HG03439 (cell line): ENCODE data around the gene GALNT2.

ENCODE experiments used
- ATAC-seq: cut with Tn5 transposase; IDR thresholded peaks from one replicate; pipeline ENCODE4 v1.9.1; 2021; ENCODE audit warnings: mild to moderate bottlenecking, moderate library complexity; ENCODE audit not compliant: unreplicated experiment

GALNT2 gene

DNA sequence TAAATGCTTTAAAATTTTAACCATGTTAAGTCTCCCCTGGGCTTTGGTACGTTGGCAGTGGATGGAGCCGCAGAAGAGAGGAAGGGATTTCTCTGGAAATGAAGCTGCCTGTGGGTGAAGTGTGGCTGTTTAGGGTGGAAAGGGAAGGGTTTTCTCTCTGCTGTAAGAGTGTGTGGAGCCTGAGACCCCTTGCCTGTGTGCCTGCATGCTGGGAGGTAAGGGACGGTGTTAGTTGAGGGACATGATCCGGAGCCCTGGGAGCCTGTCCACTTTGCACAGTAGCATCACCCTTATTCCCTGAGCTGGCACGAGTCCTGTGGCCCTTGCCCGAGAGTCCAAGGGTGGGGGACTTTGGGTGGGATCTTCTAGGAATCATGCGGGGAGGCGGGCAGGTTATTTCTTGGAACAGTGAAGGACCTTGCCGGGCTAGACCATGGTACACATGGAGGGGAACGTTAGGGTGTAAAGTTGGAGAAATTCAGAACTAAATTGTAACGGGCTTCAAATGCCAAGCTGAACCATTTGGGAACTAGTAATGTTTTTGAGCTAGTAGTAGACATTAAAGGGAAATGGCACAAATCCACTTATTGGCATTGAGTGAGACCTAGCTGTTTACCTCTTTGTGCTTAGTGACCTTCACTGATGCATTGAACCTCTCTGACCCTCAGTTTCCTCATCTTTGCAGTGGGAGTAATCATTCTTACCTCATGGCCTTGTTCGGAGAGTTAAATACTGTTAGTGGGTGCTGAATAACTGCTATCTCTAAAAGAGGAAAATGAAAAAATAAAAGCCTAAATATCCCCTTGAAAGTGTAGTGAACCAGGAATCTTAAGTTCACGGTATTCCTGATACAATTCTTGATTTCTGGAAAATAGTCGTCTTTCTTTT lies 3.5 kb downstream of the GALNT2 start:
- no peak for ATAC-seq

DNA sequence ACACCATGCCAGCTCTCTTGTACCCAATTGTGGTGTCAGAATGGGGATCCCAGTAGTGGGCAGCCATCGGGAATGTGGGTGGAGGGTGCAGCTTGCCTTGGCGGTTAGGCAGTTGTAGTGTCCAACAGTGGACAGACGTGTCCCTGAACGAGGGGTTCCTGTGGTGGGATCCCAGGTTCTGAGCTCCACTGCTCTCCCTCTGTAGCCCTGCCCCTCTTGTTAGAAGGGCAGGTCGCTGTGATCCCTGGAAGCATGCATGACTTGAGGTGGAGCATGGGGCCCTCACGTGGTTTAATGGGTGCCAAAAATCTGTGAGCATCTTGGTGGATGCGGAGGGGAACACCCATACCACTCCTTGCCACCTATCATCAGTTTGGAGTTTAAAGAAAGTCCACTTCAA lies 4.3 kb downstream of the GALNT2 start:
- no peak for ATAC-seq

DNA sequence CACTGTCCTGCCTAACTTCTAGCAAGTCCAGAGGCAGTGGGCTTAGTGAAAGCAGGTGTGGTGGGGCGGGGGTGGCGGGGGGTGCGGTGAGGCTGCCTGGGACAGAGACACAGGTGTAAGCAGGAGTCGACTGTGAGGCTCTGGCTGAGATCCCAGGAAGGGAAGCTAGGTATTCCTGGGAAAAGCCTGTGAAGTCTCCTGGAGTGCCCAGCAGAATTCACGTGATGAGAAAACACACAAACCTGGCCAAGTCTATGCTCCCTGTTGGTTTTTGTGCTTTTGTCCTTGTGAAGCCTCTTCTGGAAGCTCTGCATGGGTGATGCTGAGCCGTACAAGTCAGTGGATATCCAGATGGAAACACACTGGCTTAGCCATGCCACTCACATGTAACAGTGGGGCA lies 5.3 kb downstream of the GALNT2 start:
- no peak for ATAC-seq

DNA sequence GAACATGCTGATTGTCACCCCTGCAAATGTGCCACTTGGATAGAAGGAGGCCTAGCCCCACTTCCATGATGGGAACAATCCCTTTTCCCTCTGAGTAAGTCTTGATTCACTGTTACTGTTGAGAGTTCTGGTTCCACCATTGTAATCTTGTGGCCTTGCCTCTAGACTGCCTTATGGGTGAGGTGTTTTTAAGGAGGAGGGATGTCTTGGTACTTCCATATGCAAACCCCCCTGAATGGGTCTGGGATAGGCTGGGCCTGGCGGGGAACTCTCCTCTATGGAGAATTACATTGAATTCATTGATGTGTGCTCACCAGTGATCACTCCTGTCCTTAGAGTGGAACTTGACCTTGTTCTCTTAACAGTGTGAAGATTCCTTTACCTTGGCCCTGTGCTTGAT lies 5.8 kb downstream of the GALNT2 start:
- ATAC-seq, result no peak

DNA sequence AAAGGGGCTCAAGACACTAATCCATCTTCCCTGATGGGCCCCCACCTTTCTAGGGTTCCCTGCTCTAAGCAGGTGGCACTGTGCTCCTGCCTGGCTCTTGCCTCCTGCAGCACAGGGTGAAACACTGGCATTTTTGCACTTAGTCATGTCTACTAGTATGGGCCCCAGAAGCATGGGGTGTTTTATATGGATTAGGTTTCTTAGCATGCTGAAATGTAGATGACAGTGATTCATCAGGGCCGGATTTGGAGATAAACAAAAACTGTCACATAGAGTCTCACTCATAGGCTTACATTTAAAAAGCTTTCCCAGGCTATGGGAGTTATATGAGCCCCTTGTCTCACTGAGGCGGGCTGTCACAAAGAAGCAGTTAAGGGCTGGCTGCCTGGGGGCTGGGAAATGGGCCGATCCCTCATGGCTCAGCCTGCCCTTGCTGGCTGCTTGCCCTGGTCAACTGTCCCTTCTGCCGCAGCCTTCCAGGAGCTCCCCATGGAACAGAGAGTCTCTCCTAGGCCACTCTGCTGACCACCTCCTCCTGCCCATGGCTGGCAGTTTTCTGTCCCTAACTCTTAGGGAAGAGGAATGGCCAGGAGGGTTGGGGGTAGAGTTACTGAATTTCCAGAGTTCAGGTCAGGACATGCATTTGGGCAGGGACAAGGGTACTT lies 6.5 kb downstream of the GALNT2 start:
- ATAC-seq, result no peak

DNA sequence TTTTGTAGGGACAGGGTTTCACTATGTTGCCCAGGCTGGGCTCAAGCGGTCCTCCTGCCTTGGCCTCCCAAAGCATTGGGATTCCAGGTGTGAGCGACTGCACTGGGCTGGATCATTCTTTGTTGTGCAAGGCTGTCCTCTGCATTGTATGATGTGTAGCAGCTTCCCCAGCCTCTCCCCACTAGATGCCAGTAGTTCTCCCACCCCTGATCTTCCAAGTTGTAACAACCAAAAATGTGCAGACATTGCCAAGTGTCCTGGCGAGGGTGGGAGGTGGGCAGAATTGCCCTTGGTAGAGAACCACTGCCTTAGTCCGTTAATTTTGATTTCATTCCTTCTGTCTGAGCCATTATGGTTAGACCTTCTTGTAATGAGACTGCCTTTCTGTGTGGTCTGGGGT lies 7.2 kb downstream of the GALNT2 start:
- ATAC-seq, result no peak

DNA sequence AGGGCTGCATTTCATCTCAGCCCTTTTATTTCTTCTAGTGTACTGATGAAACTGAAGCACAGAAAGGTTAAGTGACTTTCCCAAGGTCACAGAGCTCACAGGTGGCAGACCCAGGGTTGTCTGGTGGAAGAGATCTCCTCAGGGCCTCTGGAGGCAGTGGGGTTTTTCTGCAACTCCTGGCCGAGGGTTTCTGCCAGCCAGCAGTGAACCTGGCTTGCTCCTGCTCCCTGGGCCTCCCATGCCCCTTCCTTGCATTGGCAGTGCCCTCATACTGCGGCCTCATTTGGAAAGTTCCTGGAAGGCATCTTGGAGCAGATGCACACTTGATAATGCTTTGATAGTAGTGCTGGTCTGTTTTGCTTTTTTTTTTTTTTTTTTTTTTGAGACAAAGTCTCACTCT lies 7.7 kb downstream of the GALNT2 start:
- no peak for ATAC-seq

DNA sequence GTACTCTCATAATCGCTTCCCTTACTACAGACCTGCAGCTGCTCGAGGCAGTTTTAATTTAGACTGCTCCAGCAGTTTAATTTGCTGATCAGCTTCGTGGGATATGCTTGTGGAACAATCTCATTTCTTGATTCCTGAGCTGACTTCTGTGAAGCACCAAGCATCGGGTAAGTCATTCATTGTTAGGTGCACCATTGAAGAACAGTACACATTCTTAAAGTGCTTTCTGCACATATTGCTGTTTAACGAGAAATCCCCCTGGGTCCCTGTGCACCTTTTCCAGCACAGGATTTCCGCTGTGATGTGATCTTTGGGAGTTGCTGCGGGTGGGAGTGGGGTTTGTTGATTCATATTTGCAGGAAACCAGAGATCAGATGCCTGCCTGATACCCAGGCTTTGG lies 9.1 kb downstream of the GALNT2 start:
- no peak for ATAC-seq

DNA sequence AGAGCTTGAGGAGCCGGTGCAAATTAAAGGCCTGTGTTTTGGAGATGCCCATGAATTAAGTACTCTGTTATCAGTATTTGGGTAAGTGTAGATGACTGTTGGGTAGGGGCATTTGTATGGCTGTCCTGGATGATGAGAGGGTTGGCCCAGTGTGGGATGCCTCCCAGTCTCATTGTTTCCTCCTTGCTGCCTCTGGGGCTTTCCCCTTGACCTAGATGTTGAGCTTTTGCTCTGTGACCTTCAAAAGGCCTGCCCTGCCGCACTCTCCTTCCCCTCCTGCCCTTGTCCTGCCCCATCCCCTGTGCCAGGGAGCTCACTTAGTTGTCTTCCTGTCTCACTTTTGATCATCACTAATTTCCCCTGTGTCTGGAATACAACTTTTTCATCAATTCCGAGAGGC lies 10.0 kb downstream of the GALNT2 start:
- no peak for ATAC-seq

DNA sequence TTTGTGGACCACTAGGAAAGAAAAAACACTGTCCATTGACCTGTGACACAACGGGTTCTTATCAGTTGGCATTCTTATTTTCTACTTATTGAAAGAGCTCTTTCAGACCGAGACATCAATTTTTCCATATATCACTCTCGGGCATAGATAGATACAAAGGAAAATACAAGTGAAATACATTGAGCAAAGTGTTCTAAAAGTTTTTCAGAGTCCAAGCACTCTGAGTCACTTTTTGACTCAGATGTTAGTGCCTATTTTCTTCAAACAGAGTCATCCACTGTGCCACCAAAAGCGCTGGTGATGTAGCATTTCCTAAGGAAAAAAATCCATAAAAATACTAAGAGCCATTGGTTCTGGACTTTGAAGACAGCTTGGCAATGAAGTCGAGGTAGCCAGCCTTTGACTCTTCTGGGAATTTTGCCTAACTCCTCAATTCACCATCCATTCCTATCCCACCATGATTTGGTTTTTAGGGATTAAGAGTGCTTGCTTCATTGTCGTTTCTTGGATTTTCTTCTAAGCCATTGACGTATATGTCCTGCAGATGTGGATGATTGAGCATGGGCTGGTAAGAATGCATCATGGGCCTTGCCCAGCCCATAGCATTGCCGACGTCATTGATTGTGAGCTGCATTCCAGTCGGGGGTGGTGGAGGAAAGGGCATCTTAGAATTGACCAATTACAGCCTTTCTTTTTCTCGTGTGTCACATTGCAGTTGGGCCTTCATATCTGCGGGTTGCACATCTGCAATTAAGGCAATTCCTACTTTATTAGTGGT lies 10.6 kb downstream of the GALNT2 start:
- no peak for ATAC-seq

DNA sequence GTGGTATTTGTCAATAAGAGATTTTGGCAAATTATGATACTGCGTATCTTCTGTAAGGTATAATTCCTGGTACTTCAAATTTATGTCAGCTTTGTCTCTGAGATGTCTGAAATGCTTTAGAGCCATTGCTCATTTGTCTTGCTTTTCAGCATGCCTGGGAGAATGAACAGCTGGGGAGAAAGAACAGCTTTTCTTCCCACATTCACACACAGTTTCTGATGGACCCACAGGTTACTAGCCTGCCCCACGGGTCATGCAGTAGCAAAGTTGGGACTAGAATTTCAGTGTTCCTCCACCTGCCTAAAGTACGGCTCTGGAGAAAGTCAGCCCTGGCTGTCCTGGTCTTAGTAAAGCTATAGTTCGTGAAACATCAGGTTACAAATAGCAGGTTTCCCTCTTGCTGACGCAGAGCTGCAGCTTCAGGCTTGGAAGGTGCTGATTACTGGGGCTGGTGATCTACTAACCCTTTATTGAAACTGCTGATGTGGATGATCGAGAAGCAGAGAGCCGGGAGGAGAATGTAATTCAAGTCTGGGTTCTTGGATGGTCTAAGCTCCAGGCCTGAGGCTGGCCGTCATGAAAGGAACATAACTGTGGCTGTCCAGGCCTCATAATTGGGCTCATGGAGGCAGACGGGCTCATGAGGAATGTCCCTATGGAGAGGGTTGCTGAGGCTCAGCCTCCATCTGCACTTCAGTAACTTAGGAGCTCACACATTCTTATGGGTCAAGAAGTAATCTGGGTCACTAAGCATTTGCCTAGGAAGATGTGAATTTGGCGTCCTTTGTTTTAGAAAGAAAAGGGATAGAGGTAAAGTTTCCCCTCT lies 12.4 kb downstream of the GALNT2 start:
- no peak for ATAC-seq

DNA sequence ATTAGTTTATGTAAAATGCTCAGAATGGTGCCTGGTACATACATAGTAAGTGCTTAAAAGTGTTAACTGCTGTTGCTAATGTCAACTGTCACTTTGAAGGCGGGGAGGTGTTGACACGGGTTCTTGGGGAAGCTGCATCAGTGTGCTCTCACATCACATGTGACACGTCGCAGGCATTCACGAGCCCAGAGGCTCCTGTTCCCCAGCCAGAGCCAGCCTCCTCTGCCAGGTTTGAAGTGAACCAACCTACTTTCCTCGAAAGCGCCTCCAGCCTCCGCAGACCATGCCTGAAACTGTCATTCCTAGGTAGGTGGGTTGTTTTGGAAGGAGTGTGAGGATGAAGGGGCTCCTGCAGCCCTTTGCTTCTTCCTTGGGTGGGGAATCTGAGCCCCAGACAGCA lies 13.8 kb downstream of the GALNT2 start:
- no peak for ATAC-seq

DNA sequence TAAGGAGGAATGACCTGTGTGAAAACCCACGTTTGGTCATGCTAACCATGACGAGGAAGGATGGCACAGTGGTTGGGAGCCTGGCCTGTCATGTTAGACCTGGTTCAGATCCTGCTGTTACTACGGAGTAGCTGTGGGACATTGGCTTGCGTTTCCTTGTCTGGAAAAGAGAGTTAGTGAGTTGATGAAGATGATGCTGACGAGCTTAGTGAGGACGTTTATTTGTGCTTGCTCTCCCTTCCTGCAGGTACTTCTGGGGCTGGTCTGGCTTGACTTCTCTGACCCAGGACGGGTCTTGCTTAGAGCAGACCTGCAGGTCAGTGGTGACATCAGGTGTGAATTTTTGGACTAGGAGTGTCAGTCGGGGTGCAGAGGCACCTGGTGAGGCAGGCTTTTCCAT lies 14.7 kb downstream of the GALNT2 start:
- ATAC-seq, result no peak

DNA sequence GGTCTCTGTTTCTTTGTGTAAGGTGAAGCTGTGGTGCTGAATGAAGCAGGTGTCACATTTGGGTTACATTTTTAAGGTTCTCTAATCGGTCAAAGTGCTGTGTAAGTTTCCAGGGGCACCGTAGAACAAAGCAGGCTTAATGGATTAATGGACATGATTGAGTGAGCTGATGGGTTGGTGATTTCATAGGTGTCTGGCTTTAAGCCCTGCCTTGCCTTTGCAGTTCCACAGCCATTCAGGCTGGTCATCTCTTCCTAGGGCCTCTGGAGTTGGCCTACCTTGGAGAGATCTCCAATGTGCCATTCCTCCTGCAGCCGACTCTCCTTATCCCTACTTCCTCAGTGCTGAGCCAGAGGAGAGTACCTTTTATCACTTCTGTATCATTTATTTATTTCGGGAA lies 15.2 kb downstream of the GALNT2 start:
- ATAC-seq, result no peak

DNA sequence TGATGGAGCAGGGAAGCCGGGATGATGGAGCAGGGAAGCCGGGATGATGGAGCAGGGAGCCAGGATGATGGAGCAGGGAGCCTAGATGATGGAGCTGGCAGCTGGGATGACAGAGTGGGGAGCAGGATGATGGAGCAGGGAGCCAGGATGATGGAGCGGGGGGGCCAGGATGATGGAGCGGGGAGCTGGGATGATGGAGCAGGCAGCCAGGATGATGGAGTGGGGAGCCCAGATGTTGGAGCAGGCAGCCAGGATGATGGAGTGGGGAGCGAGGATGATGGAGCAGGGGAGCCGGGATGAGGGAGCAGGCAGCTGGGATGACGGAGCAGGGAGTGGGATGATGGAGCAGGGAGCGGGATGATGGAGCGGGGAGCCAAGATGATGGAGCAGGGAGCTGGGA lies 16.0 kb downstream of the GALNT2 start:
- ATAC-seq, result no peak

DNA sequence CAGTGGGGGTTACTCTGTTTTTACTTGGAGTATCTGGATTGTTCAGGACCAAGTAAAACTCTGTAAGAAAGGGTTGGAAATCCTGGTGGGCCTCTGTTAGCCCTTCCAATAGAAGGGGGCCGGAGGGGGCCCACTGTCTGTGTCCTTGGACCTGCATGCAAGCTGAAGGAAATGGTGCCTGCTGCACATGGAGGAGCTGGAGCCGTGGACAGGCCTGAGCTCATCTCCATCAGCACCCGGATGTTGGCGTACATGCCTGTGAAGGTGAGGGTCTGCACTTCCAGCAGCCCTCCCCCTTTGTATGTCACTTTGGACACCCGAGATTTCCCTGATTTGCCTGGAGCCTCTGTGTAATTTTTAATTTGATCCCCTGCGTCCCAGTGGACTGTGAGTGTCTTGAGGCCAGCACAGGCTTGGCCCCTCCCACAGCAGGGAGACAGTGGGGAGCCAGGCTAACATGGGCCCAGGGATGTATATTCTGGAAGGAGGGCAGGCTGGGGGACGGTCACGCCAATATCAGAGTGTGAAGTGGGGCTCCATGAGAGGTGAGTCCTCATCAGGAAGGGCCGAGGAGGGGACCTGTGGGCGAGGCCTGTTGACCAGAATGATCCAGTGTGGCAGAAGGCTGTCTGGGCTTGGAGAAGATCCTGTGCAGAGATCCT lies 16.8 kb downstream of the GALNT2 start:
- peak; percentile 11 for ATAC-seq

DNA sequence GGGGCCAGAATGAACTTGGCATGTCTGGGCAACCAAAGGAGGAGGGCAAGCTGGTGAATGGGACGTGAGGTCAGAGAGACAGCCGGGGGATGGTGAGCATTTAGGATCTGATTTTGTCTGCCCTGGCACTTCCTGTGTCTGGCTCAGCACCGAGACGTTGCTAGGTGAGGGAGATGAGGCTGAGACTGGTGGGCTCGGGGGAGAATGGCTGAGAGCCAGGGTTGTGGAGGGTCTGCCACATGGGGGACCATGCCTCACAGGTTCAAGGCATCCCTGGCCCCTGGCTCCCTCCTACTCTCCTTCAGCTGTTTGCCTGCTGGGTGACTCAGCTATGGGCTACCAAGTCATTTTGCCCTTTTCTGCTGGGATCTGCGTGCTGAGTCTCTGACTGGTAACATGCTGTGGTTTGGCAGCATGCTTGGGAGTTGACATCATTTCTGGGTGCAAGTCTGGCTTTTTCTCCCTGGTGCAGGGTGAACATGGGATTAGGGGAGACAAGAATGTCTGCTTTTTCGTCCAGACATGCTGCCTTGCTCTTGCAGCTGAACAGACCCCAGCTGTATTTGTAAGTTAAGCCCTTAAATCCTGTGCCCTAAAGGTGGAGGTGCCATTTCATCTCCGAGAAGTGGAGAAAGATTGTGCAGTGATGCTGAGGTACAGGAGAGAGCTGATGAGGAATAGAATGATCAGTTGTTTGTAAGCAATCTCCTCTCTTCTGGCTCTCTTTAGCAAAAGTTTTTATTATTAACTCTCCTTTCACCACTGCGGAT lies 17.6 kb downstream of the GALNT2 start:
- ATAC-seq, result peak; percentile 52

DNA sequence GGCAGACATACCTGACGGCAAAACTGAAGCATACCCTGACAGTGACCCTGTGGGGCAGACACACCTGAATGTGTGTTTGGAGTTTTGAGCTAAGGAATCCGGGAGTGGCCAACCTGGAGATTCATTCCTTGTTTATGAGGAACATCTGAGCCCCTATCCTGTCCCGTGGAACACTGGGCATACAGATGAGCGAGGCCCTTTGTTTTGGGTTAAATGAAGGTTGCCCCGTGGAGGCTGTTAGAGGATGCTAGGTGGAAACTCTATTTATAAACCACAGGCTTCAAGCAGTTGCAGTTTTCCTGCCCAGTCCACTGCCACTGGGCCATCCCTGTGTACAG lies 18.1 kb downstream of the GALNT2 start:
- no peak for ATAC-seq

DNA sequence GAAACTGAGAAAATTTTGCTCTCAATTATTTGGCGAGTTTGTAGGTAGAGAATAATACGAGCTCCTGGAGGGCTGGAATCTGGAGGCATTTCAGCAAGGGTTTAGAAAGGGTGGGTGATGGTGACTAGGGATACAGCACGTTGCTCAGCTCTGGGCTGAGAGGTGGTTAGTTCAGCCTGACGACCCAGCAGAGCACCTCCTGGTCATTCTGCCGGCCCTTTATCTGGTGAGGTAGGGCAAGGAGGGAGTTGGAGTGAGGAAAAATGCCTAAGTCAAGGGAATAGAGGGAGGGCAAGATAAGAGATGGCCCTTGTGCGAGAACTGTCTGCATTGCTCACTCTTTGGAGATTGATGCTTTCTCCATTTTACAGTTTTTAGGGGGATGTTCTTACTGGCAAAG lies 19.1 kb downstream of the GALNT2 start:
- ATAC-seq, result no peak
